B cell (primary cell): Measurements from ENCODE around the gene ZNF608. TPM values are rescaled to one million over a fixed set of nuclear protein-coding genes. Genes with fewer than 3 reads are reported as not detected.

Experiments
- ATAC-seq: fragments of 200-7000 bp; cut with Tn5 transposase; one replicate; pipeline ENCODE4 v1.10.0; 2021; ENCODE audit warnings: low read depth, mild to moderate bottlenecking, moderate number of reproducible peaks, moderate library complexity
- CTCF ChIA-PET: fragments of 350-600 bp; sonication (Branson Sonifier 250); formaldehyde crosslinking; loops from one replicate; lab custom pipeline; 2021; ENCODE audit warnings: antibody characterized with exemption, inconsistent platforms; lab: Charles Lee
- POLR2A ChIA-PET: fragments of 350-600 bp; sonication (Branson Sonifier 250); formaldehyde crosslinking; loops from one replicate; lab custom pipeline; 2021; ENCODE audit warnings: antibody characterized with exemption; lab: Charles Lee
- DNase-seq: peaks from one replicate; pipeline ENCODE4 v3.0.0; 2013
- H2AFZ ChIP-seq: 2 replicates; pipeline ENCODE4 v1.6.1; 2012; ENCODE audit warnings: mild to moderate bottlenecking, low read depth, low read length; ENCODE audit not compliant: insufficient read depth, poor library complexity, severe bottlenecking
- H3K27ac ChIP-seq, 2 donors: 1 replicate in 1 of 2; 2 replicates in 1 of 2; pipeline ENCODE4 v1.5.1; 2012 to 2013; ENCODE audit warnings: low read length in 2 of 2, mild to moderate bottlenecking in 2 of 2, moderate library complexity in 1 of 2
- H3K27me3 ChIP-seq, 4 experiments: fragments of 200-600 bp in 1 of 4; sonication (generic) in 1 of 4; replicated peaks in 1 of 4; 1 replicate in 2 of 4; 2 replicates in 2 of 4; pipeline versions ENCODE4 v1.6.1 to v1.7.0; 2013 to 2016; ENCODE audit warnings: low read length in 3 of 4, mild to moderate bottlenecking in 2 of 4, mixed read lengths in 1 of 4, moderate library complexity in 1 of 4; ENCODE audit not compliant: insufficient read depth in 4 of 4, control insufficient read depth in 3 of 4; ENCODE audit errors: control extremely low read depth in 1 of 4
- H3K36me3 ChIP-seq, 2 experiments: replicated peaks in 1 of 2; 1 replicate in 1 of 2; 2 replicates in 1 of 2; pipeline versions ENCODE4 v1.6.1 to v1.7.1; 2013; ENCODE audit warnings: low read length in 1 of 2; ENCODE audit not compliant: insufficient read depth in 2 of 2, control insufficient read depth in 1 of 2; ENCODE audit errors: control extremely low read depth in 1 of 2, extremely low read depth in 1 of 2
- H3K4me1 ChIP-seq, 2 donors: fragments of 200-600 bp in 1 of 2; sonication (generic) in 1 of 2; 1 replicate in 1 of 2; 2 replicates in 1 of 2; pipeline versions ENCODE4 v1.5.1 to v1.6.1; 2013 to 2017; ENCODE audit warnings: low read length in 2 of 2; ENCODE audit not compliant: control insufficient read depth in 2 of 2, insufficient read depth in 2 of 2
- H3K4me2 ChIP-seq: replicated peaks from 2 replicates; pipeline ENCODE3; 2012; ENCODE audit warnings: mild to moderate bottlenecking, low read depth, low read length; ENCODE audit not compliant: poor library complexity, severe bottlenecking
- H3K4me3 ChIP-seq, 5 experiments: fragments of 200-600 bp in 1 of 5; sonication (generic) in 1 of 5; 1 replicate in 3 of 5; 2 replicates in 2 of 5; pipeline versions ENCODE4 v1.5.1 to v1.7.0; 2011 to 2016; ENCODE audit warnings: low read length in 4 of 5, mild to moderate bottlenecking in 4 of 5, low read depth in 2 of 5, control low read depth in 1 of 5, moderate library complexity in 1 of 5; ENCODE audit not compliant: insufficient read depth in 1 of 5; ENCODE audit errors: control extremely low read depth in 1 of 5, extremely low read depth in 1 of 5
- H3K79me2 ChIP-seq: fragments of 200-600 bp; sonication (generic); one replicate; pipeline ENCODE4 v1.6.0; 2016; ENCODE audit warnings: low read length; ENCODE audit not compliant: control insufficient read depth, insufficient read depth
- H3K9ac ChIP-seq: fragments of 200-600 bp; sonication (generic); 2 replicates; pipeline ENCODE4 v1.6.1; 2017; ENCODE audit warnings: mild to moderate bottlenecking, low read length, moderate library complexity
- H3K9me3 ChIP-seq, 3 donors: one replicate each; pipeline versions ENCODE4 v1.6.1 to v1.7.1; 2013; ENCODE audit warnings: low read length in 2 of 3; ENCODE audit not compliant: control insufficient read depth in 2 of 3, insufficient read depth in 1 of 3; ENCODE audit errors: control extremely low read depth in 1 of 3
- H4K20me1 ChIP-seq: 2 replicates; pipeline ENCODE4 v1.6.0; 2012; ENCODE audit warnings: mild to moderate bottlenecking, low read length; ENCODE audit not compliant: insufficient read depth, control insufficient read depth, poor library complexity, severe bottlenecking
- H3K27ac Mint-ChIP-seq: one replicate; pipeline ENCODE4 v1.8.0; 2021; ENCODE audit warnings: mixed read lengths
- H3K27me3 Mint-ChIP-seq: one replicate; pipeline ENCODE4 v1.8.0; 2021; ENCODE audit warnings: mixed read lengths
- H3K4me1 Mint-ChIP-seq: one replicate; pipeline ENCODE4 v1.8.0; 2021; ENCODE audit warnings: mixed read lengths
- H3K4me3 Mint-ChIP-seq: one replicate; pipeline ENCODE4 v1.8.0; 2021; ENCODE audit warnings: mixed read lengths
- H3K9me3 Mint-ChIP-seq: one replicate; pipeline ENCODE4 v1.8.0; 2022; ENCODE audit warnings: mixed read lengths; ENCODE audit not compliant: insufficient read depth
- EZH2 ChIP-seq: IDR thresholded peaks from 2 replicates; pipeline ENCODE4 v1.6.1; 2012; ENCODE audit warnings: borderline replicate concordance, low read depth, mild to moderate bottlenecking, moderate library complexity, low read length; ENCODE audit not compliant: insufficient read depth, poor library complexity, severe bottlenecking
- WGBS: methylation state at CpG from one replicate; pipeline ENCODE4 v1.1.5; 2013; ENCODE audit warnings: missing lambda C conversion rate; ENCODE audit not compliant: insufficient coverage; 5-methylcytosine and 5-hydroxymethylcytosine counted together
- intact Hi-C: fragments of 100-400 bp; cut with micrococcal nuclease; formaldehyde crosslinking; loops from one replicate; pipeline ENCODE4 v1.10.0; 2022
- polyA plus RNA-seq: library from polyadenylated mRNA; depleted of rRNA; stranded (reverse); fragments of >200 nt; gene quantifications from 2 replicates; pipeline ENCODE4 v1.2.3, GENCODE V29; 2012
- total RNA-seq, 2 donors: library from RNA; stranded (reverse); fragments of 120-200 nt in 1 of 2; gene quantifications; 1 replicate in 1 of 2; 2 replicates in 1 of 2; pipeline versions ENCODE4 v1.2.3 to v1.2.4, GENCODE V29; 2013 to 2022
- TF ChIP-seq, protein P1 (sequence below): fragments of 200-600 bp; IDR thresholded peaks from one replicate; pipeline ENCODE4 v1.8.0; 2022; ENCODE audit warnings: antibody characterized with exemption, mild to moderate bottlenecking

Gene ZNF608
- total and polyA plus RNA-seq, 2 donors (not counting 1 experiment from before 2014, with no cell fraction given) = 8.5 to 17.4 TPM

DNA sequence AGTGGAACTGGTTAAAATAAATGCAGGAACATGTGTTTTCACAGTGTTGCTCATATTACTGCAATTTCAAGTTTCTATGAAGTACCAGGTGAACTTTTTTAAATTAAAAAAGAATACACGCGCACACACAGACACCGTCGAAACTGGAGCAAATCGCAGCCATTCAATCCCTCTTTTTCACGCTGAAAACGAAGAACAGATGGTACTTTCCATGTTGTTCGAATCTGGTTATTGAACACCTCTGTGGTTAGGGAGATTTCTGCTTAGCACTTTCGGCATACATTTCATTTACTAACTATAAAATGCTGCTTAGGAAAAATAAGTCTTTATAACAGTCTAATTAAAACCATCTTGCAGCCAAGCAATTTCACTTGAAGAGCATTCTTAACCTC, 6.8 kb downstream of the ZNF608 start:
- H4K20me1 ChIP-seq = no peaks in the 10 kb centered on the region
- no peak for DNase-seq
- peaks cover 0 to 24% (median 0%) of the 10 kb centered on the region in 4 experiments for H3K27me3 ChIP-seq
- peaks cover 0 to 3% (median 0%) of the 10 kb centered on the region in 3 donors for H3K9me3 ChIP-seq
- no peak overlapping the region for H3K27ac ChIP-seq
- no peak overlapping the region for H3K27ac Mint-ChIP-seq
- no peaks in the 10 kb centered on the region for H3K36me3 ChIP-seq
- ATAC-seq = no peak
- peaks cover 4% of the 10 kb centered on the region for H3K27me3 Mint-ChIP-seq
- H3K4me3 ChIP-seq = no peak overlapping the region
- ChIA-PET POLR2A (interaction anchor here (0.7 kb wide), 1 partner anchor 9 kb away, joined by 4 read pairs; no protein-coding TSS in a partner anchor), CTCF (interaction anchor here (1.0 to 1.2 kb wide), 2 partner anchors 9 to 15 kb away, joined by 3 to 4 read pairs; no protein-coding TSS in a partner anchor)
- H3K4me3 Mint-ChIP-seq = peak overlapping the region; percentile 4
- H3K79me2 ChIP-seq = peaks cover 99% of the 10 kb centered on the region
- intact Hi-C loops = loop anchor here (1.0 to 10.0 kb wide), 2 partner anchors 9 to 285 kb away; no protein-coding TSS in a partner anchor
- 100% methylated on average over 5 of the region's 9 CpGs for WGBS
- peaks cover 85 to 94% of the 10 kb centered on the region in 2 donors for H3K4me1 ChIP-seq
- H3K4me1 Mint-ChIP-seq = peaks cover 52% of the 10 kb centered on the region
- no peak overlapping the region for H2AFZ ChIP-seq
- no peaks in the 10 kb centered on the region for H3K9me3 Mint-ChIP-seq
- H3K4me2 ChIP-seq = peak overlapping the region; percentile 83
- TF ChIP-seq, protein P1, sequence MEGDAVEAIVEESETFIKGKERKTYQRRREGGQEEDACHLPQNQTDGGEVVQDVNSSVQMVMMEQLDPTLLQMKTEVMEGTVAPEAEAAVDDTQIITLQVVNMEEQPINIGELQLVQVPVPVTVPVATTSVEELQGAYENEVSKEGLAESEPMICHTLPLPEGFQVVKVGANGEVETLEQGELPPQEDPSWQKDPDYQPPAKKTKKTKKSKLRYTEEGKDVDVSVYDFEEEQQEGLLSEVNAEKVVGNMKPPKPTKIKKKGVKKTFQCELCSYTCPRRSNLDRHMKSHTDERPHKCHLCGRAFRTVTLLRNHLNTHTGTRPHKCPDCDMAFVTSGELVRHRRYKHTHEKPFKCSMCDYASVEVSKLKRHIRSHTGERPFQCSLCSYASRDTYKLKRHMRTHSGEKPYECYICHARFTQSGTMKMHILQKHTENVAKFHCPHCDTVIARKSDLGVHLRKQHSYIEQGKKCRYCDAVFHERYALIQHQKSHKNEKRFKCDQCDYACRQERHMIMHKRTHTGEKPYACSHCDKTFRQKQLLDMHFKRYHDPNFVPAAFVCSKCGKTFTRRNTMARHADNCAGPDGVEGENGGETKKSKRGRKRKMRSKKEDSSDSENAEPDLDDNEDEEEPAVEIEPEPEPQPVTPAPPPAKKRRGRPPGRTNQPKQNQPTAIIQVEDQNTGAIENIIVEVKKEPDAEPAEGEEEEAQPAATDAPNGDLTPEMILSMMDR = no peak
- no peak for TF ChIP-seq EZH2
- no peak overlapping the region for H3K9ac ChIP-seq
